ENCODE data around the gene CACNA2D2.

Gene CACNA2D2

GRCh38 chr3:50323092-50323600 is 180.3 kb downstream of the CACNA2D2 start:
- peak in 1 of 2 experiments; percentile 49 for DNase-seq (ENCODE audit: low read depth in 1 of 2, low spot score in 1 of 2)
- no peak for TF ChIP-seq GABPA (IDR thresholded peaks at IDR 0.05; ENCODE audit: low read depth)
- TF ChIP-seq SPI1 (IDR thresholded peaks at IDR 0.05; ENCODE audit: borderline replicate concordance, low read depth): peak; percentile 26; the same call in 1 of the 2 replicates
- no peak for TF ChIP-seq REST (IDR thresholded peaks at IDR 0.05; ENCODE audit: insufficient replicate concordance, low read depth)
- TF ChIP-seq POLR2AphosphoS5 (IDR thresholded peaks at IDR 0.05; ENCODE audit: low read depth): peak; percentile 48; the same call in 1 of the 2 replicates
- peak overlapping the region; percentile 100 for H3K27ac ChIP-seq (replicated peaks)

GRCh38 chr3:50322386-50323091 is 180.9 kb downstream of the CACNA2D2 start, which contains the start of gene HYAL2:
HYAL2 (minus strand) TSS chr3:50322745; CDS start chr3:50320489, 2,256 bp downstream.
- H3K27ac ChIP-seq (replicated peaks): peak within 1 kb of the TSS; percentile 100
- no peaks in the 10 kb centered on the region for H3K27me3 ChIP-seq (ENCODE audit: insufficient read depth, poor library complexity, severe bottlenecking)
- TF ChIP-seq CTCF (IDR thresholded peaks at IDR 0.05; ENCODE audit: insufficient read depth, low read length) (no peak), GABPA (IDR thresholded peaks at IDR 0.05; ENCODE audit: low read depth) (no peak), REST (IDR thresholded peaks at IDR 0.05; ENCODE audit: insufficient replicate concordance, low read depth) (no peak), SPI1 (IDR thresholded peaks at IDR 0.05; ENCODE audit: borderline replicate concordance, low read depth) (no peak), POLR2AphosphoS5 (IDR thresholded peaks at IDR 0.05; ENCODE audit: low read depth) (no peak)
- H3K4me3 ChIP-seq (replicated peaks; ENCODE audit: insufficient read depth, low read length): peak within 1 kb of the TSS; percentile 68
- DNase-seq (ENCODE audit: low read depth in 1 of 2, low spot score in 1 of 2): no peak

More at GRCh38 chr3:50323092-50323600, 180.3 kb downstream of the CACNA2D2 start:
- Histone ChIP-seq H3K27me3 (ENCODE audit: insufficient read depth, poor library complexity, severe bottlenecking) (no peaks in the 10 kb centered on the region), H3K4me3 (replicated peaks; ENCODE audit: insufficient read depth, low read length) (no peak overlapping the region)

- no peaks in the 10 kb centered on the region for H3K27me3 ChIP-seq (ENCODE audit: insufficient read depth, poor library complexity, severe bottlenecking)
- no peak for TF ChIP-seq SPI1 (IDR thresholded peaks at IDR 0.05; ENCODE audit: borderline replicate concordance, low read depth)
- no peak for TF ChIP-seq POLR2AphosphoS5 (IDR thresholded peaks at IDR 0.05; ENCODE audit: low read depth)
- TF ChIP-seq REST (IDR thresholded peaks at IDR 0.05; ENCODE audit: insufficient replicate concordance, low read depth): no peak
- TF ChIP-seq GABPA (IDR thresholded peaks at IDR 0.05; ENCODE audit: low read depth): no peak
- no peak for TF ChIP-seq CTCF (IDR thresholded peaks at IDR 0.05; ENCODE audit: insufficient read depth, low read length)
- H3K27ac ChIP-seq (replicated peaks): peak overlapping the region; percentile 100
- DNase-seq (ENCODE audit: low read depth in 1 of 2, low spot score in 1 of 2): no peak
- peak overlapping the region; percentile 68 for H3K4me3 ChIP-seq (replicated peaks; ENCODE audit: insufficient read depth, low read length)
Observed at GRCh38 chr3:50322115-50322385, 181.4 kb downstream of the CACNA2D2 start.
